OCI-M2 (cell line): ENCODE results near the gene RNU2-1.
"Not testable (repeated sequence)": the region's sequence is repeated elsewhere in the genome, so short reads cannot be mapped to it uniquely, and the experiment has no call there.

ENCODE experiments used
- DNase-seq: peaks from one replicate; lab custom pipeline; 2025; ENCODE audit not compliant: unreplicated experiment; lab: John Stamatoyannopoulos, UW

RNU2-1 gene

GRCh38 chr17:43233877-43234276 is at the start of gene RNU2-1:
TSS of gene RNU2-1 (minus strand) at chr17:43233977.
- not testable (repeated sequence) for DNase-seq

DNA sequence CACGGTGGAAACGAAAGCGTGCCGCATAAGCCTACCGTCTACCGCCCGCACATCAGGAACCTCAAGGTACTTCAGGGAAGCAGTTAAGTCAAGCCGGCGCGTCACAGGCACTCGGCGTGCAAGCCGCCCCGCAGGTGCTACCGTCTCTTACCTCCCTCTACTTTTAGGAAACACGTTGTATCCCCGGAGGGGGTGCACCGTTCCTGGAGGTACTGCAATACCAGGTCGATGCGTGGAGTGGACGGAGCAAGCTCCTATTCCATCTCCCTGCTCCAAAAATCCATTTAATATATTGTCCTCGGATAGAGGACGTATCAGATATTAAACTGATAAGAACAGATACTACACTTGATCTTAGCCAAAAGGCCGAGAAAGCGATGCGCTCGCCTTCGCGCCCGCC is 39.1 kb upstream of the RNU2-1 start:
- not testable (repeated sequence) for DNase-seq

DNA sequence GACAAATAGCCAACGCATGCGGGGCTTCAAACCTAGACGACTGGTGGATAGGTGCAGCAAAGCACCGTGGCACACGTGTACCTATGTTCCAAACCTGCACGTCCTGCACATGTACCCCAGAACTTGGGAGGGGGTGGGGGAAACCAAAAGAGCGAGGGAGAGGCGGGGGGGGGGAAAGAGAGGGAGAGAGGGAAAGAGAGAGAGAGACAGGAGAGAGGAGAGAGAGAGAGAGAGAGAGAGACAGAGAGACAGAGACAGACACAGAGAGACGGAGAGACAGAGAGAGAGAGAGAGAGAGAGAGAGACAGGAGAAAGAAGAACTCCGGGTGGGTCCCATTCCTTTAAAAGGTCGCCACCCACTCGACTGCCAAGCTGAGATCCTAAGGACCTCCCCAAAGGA is 38.7 kb upstream of the RNU2-1 start:
- DNase-seq: not testable (repeated sequence)

DNA sequence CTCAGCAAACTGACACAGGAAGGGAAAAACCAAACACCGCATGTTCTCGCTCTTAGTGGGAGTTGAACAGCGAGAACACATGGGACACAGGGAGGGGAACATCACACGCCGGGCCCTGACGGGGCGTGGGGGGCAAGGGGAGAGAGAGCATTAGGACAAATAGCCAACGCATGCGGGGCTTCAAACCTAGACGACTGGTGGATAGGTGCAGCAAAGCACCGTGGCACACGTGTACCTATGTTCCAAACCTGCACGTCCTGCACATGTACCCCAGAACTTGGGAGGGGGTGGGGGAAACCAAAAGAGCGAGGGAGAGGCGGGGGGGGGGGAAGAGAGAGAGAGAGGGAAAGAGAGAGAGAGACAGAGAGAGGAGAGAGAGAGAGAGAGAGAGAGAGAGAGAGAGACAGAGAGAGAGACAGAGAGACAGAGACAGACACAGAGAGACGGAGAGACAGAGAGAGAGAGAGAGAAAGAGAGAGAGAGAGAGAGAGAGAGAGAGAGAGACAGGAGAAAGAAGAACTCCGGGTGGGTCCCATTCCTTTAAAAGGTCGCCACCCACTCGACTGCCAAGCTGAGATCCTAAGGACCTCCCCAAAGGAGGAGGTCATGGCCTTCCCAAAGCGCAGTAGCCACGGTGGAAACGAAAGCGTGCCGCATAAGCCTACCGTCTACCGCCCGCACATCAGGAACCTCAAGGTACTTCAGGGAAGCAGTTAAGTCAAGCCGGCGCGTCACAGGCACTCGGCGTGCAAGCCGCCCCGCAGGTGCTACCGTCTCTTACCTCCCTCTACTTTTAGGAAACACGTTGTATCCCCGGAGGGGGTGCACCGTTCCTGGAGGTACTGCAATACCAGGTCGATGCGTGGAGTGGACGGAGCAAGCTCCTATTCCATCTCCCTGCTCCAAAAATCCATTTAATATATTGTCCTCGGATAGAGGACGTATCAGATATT is 37.1 kb upstream of the RNU2-1 start:
- DNase-seq: not testable (repeated sequence)

DNA sequence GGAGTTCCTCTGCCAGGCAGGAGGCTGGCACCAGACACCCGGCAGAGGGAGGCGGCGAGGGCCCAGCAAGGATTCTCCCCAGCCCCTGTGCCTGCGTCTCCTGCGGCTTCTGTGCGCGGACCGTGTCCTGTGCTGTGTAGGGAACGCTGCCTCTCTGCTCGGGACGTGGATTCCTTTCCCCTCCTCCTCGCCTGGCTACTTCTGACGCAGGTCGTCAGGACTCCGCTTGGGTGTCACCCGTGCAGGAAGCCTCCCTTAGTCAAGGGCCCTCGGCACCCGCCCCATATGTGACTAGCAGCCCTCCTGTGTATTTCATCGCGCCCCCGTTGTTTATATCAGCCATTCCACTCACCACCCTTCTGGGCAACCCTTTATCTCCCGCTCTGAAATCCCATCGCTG is 12.7 kb upstream of the RNU2-1 start:
- DNase-seq: not testable (repeated sequence)

DNA sequence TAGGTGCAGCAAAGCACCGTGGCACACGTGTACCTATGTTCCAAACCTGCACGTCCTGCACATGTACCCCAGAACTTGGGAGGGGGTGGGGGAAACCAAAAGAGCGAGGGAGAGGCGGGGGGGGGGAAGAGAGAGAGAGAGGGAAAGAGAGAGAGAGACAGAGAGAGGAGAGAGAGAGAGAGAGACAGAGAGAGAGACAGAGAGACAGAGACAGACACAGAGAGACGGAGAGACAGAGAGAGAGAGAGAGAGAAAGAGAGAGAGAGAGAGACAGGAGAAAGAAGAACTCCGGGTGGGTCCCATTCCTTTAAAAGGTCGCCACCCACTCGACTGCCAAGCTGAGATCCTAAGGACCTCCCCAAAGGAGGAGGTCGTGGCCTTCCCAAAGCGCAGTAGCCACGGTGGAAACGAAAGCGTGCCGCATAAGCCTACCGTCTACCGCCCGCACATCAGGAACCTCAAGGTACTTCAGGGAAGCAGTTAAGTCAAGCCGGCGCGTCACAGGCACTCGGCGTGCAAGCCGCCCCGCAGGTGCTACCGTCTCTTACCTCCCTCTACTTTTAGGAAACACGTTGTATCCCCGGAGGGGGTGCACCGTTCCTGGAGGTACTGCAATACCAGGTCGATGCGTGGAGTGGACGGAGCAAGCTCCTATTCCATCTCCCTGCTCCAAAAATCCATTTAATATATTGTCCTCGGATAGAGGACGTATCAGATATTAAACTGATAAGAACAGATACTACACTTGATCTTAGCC is 7.0 kb upstream of the RNU2-1 start:
- not testable (repeated sequence) for DNase-seq

- DNase-seq: not testable (repeated sequence)
These were observed 5.8 kb upstream of the RNU2-1 start for GRCh38 chr17:43239597-43239996.

DNA sequence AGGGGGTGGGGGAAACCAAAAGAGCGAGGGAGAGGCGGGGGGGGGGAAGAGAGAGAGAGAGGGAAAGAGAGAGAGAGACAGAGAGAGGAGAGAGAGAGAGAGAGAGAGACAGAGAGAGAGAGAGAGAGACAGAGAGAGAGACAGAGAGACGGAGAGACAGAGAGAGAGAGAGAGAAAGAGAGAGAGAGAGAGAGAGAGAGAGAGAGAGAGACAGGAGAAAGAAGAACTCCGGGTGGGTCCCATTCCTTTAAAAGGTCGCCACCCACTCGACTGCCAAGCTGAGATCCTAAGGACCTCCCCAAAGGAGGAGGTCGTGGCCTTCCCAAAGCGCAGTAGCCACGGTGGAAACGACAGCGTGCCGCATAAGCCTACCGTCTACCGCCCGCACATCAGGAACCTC is 514 bp downstream of the RNU2-1 start:
- not testable (repeated sequence) for DNase-seq

DNA sequence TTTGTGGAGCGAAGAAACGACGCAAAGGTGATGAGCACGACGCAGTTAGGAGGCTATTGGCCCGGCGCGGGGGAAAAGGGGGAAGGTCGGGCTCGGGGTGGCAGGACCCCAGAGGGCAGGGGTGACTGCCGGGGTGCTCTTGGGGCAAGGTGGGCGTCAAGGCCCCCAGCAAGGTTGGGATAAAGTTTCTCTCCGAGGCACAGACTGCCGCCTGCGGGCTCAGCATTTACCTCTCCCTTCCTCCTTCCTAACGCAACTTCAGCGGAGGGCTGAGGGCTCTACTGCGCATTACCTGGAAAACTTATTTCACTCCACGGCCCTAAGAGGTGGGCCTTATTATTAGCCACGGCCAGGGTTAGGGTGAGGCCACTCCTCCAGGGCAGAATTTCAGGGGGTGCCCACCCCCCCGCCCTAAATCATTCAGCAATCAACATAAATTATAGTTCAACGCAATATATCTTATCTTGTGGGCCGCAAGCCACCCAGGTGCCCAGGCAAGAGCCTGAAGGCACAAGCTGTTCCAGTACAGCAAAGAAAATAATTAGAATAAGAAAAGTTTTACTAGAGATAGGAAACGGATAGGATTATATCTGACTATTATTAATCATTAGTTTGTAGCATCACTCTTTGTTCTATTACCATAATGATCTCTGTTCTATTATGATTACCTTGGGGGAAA is 1.6 kb downstream of the RNU2-1 start:
- not testable (repeated sequence) for DNase-seq

DNA sequence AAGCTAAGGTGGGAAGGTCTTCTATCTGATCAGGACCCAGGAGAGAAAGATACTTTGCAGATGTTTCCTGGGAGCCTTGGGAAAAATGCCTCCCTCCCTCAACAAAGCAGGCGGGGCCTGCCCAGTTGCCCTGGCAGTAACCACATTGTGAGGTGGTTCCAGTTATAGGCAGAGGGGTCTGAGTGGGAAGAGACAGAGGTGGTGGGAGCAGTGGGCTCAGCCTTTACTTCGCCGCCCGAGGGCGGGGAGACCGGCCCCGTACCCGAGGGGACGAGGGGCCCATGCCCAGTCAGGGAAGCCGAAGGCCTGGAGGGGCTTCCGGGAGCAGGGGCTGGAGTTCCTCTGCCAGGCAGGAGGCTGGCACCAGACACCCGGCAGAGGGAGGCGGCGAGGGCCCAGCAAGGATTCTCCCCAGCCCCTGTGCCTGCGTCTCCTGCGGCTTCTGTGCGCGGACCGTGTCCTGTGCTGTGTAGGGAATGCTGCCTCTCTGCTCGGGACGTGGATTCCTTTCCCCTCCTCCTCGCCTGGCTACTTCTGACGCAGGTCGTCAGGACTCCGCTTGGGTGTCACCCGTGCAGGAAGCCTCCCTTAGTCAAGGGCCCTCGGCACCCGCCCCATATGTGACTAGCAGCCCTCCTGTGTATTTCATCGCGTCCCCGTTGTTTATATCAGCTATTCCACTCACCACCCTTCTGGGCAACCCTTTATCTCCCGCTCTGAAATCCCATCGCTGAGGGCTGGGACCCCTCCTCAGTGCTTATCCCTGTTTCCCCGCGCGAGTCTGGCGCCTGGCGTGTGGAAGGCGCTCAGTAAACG is 2.4 kb downstream of the RNU2-1 start:
- not testable (repeated sequence) for DNase-seq

- DNase-seq: not testable (repeated sequence)
These were observed 5.6 kb downstream of the RNU2-1 start, which contains the start of gene CCDC200 for GRCh38 chr17:43228020-43228782. TSS of gene CCDC200 (minus strand) at chr17:43228623. CDS start at chr17:43228554, 69 bp downstream.

- DNase-seq: no peak
These were observed 7.4 kb downstream of the RNU2-1 start for GRCh38 chr17:43226393-43226792.

GRCh38 chr17:43224146-43224705 is 9.6 kb downstream of the RNU2-1 start:
- no peak for DNase-seq

DNA sequence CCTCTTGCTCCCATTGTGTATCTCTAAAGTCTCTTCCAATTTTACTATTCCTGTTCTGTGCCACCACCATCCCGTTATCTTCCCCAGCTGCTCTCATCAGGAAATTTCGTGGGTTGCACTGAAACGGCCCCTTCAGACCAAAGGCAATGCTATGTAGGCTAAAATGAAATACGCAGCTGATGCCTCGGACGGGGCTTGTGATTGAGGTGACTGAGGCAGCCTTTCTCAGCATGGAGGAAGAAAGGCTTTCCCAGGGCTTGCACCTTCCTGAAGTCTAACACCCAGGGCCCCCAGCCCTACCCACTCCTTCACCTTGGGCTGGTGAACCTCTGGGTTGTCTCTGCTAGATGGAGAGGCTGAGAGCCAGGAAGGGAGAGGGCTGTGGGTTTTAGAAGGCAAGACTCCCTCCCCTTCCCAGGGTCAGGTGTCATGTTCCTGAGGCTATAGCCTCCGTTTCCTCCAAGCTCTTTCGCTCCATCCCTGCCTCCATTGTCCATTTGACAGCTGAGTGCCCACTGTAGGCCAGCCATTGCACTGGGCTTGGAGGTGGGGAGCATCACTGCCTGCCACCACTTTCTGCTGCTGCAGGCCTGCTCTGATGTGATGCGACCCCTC is 13.2 kb downstream of the RNU2-1 start:
- no peak for DNase-seq

DNA sequence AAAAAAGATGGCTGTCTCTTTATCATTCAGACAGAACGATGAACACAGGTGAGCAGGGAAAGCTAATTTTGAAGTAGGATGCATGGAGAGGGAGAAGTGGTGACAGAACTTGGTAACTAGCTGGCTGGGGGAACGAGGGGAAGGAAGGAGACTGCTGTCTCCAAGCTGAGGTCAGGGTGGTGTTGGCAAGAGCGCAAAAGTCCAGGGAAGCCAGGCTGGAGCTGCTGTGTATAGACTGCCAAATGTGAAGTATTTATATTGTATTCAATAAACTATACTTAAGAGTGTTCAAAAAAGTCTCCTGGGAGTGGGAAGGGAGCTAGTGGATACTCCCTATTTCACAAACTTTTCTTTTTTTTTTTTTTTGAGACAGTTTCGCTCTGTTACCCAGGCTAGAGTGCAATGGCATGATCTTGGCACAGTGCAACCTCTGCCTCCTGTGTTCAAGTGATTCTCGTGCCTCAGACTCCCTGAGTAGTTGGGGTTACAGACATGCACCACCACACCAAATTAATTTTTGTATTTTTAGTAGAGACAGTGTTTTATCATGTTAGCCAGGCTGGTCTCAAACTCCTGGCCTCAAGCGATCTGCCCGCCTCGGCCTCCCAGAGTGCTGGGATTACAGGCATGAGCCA is 13.9 kb downstream of the RNU2-1 start:
- no peak for DNase-seq

DNA sequence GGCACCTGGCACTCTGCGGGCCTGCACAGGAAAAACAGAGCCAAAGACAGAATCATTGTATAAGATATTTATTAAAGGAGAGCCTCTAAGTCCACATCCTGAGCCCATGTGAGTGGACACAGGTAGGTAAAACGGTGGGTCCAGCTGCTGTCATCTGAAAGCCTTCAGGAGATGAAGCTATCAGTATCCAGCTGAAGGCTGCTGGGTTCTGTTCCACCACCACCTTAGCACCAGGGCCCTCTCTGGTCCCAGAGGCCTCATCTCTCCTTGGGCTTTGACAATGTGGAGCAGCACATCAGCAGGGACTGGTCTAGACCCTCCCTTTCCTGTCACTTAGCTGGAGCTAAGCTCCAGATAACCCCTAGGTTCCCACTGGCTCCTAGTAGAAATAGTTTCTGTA is 14.8 kb downstream of the RNU2-1 start:
- no peak for DNase-seq

DNA sequence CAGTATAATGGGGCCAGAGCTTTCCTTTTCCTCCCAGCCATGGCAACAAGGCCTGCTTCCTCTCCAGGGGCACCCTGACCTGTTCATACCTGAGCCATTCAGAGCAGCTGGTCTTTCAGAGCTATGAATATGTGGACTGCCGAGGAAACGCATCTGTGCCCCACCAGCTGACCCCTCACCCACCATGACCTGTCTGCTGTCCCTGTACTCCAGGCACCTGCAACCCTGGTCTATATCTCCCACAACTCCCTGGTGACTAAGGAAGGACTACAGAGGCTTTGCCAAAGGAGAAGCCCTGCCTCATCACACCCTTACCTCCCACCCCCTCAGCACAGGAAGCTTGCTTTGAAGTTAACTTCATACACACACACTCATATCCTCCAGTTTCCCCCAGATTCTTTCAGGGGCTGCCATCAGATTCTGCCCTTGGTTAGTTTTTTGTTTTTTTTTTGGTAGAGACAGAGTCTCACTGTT is 16.1 kb downstream of the RNU2-1 start:
- DNase-seq: no peak
